GM12875 (cell line): ENCODE data around the gene POLE.

ENCODE experiments used
- H3K4me3 ChIP-seq: one replicate; pipeline ENCODE4 v1.5.1; 2011; ENCODE audit warnings: low read depth, low read length, control low read depth
- TF ChIP-seq, protein P1 (sequence below): IDR thresholded peaks from 2 replicates; pipeline ENCODE4 v1.5.1; 2011; ENCODE audit warnings: low read depth, mild to moderate bottlenecking, control low read depth, inconsistent platforms, low read length, moderate library complexity, borderline replicate concordance; ENCODE audit not compliant: insufficient read depth

POLE gene

DNA sequence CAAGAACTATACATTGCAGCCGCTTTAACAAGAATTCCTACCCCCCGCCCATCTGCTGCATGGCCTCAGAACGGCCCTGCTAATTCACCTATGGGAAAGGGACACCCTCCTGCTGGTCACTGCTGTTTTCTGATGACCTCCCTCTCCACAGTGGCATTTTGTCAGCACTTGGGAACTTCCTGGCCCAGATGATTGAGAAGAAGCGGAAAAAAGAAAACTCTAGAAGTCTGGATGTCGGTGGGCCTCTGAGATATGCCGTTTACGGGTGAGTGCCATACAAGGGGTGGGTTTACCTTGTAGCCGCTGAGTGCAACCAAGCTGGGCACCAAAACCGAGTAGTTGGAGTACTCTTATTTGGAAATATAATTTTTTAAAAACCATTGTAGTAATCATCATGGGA lies 3.0 kb upstream of the POLE start:
- TF ChIP-seq, protein P1, sequence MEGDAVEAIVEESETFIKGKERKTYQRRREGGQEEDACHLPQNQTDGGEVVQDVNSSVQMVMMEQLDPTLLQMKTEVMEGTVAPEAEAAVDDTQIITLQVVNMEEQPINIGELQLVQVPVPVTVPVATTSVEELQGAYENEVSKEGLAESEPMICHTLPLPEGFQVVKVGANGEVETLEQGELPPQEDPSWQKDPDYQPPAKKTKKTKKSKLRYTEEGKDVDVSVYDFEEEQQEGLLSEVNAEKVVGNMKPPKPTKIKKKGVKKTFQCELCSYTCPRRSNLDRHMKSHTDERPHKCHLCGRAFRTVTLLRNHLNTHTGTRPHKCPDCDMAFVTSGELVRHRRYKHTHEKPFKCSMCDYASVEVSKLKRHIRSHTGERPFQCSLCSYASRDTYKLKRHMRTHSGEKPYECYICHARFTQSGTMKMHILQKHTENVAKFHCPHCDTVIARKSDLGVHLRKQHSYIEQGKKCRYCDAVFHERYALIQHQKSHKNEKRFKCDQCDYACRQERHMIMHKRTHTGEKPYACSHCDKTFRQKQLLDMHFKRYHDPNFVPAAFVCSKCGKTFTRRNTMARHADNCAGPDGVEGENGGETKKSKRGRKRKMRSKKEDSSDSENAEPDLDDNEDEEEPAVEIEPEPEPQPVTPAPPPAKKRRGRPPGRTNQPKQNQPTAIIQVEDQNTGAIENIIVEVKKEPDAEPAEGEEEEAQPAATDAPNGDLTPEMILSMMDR, result no peak
- no peak overlapping the region for H3K4me3 ChIP-seq

DNA sequence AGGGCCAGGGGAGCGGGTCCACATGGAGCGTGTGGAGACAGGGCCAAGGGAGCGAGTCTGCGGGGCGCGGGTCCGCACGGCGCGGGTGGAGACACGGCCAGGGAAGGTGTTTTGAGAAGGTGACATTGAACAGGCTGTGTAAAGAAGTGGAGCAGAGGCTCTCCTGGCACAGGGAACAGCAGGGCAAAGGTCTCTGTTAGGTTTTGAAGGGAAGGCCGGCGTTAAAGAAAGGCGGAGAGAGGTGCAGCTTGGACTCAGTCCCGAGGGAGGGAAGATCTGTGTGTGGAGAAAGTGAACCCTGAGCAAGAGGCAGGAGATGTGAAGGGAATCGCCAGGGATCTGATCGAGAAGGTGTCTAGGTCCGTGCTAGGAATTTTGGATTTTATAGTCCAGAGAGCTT lies 2.1 kb upstream of the POLE start:
- TF ChIP-seq, protein P1, result no peak
- H3K4me3 ChIP-seq, result no peak overlapping the region

DNA sequence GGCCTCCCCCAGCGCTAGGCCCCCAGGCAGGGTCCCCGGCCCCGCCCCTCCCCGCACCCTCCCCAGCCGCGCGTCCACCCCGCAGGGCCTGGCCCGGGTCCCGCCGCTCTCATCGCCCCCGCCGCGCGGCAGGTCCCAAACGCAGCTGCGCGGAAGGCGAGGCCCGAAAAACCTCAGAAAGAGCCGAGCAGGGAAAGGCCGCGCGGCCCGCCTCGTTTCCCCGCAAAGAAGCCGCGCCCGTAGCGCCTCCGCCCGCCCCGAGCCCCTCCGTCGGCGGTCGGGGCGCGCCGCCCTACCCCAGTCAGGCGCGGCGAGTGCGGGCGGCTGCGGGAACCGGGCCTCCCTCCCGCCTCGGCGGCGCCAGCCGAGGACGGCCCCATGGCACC lies 324 bp downstream of the POLE start:
- H3K4me3 ChIP-seq, result peak overlapping the region; percentile 78
- TF ChIP-seq, protein P1, result no peak

DNA sequence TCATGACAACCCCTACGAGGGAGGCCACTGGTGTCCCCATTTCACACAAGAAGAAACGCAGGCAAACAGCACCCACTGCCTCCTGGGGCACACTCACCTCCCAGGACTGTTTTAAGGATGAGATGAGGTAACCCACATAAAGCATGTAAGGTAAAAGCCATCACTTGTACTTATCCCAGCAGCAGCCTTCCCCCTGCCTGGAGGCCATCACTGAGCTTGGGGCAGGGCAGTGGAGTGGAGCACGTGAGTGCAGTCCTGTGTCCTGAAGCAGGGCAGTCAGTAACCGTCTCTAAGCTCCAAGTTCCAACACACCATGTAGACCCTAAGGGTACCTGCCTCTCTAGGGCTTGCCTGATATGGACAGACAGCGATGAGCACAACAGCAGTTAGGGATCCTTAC lies 1.7 kb downstream of the POLE start:
- no peak overlapping the region for H3K4me3 ChIP-seq
- TF ChIP-seq, protein P1, result no peak

DNA sequence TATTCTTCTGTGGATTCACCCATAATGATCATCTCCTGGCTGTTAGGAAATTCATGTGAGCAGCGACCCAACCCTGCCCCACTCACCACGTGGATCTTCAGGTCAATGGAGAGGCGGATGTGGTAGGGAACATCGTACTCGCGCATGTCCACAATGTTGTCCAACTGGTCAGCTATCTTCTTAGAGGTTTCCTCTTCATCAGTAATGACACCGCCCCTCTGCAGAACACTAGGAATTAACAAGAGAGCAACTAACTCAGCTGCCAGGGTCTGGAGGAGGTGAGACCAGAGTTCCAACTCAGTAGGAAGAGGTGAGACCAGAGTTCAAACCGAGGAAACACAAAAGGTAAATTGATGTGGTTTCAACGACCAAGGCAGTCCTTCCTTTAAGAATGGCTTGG lies 9.7 kb downstream of the POLE start:
- TF ChIP-seq, protein P1, result no peak
- no peak overlapping the region for H3K4me3 ChIP-seq

DNA sequence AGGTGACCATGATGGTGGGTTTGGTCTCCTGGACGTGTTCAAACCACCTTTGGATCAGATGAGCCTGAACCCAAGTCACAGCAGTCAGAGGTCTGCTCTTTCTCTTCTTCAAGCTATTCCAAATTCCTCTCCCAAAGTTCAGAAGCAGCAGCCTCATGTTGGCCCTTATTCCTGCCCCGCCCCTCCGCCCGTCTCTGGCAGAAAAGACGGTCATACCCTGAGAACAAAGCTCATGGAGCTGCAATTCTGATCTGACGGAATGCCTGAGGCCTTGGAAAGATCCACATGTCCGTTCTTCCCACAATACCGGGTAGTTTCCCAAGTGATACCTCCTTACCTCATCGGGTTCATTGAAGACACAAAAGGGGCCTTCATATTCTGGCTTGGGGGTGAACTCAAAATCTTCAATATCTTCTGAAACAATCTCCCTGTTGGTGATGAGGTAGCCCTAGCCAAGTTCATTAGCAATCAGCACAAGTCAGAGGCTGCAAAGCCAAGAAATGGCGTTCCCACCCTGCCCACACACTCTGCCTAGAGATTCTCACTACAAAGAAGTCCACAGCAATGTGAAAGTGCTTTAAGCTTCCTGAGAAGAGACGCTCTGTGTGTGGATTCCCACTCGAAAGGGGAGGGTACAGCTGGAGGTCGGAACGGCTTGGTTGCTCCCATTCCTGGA lies 11.2 kb downstream of the POLE start:
- H3K4me3 ChIP-seq, result no peak overlapping the region
- TF ChIP-seq, protein P1, result no peak

DNA sequence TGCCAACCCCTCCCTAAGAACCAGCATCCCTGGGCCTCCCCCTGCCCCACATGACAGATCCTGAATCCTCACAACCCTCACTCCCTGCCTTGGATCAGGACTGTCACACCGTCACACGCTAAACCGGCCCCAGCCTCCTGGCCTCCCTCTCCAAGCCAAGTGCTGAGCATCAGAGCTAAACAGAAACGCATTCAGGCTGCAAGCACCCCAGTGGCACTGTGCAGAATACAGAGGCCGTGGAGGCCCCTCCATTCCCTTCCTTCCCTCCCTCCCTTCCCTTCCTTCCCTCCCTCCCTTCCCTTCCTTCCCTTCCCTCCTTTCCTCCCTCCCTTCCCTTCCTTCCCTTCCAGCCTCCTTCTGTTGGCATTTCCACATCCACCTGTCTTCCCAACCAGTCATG lies 12.6 kb downstream of the POLE start:
- TF ChIP-seq, protein P1, result no peak
- H3K4me3 ChIP-seq, result no peak overlapping the region
